ENCODE results near the gene GRK3. TPM values are rescaled to one million over a fixed set of nuclear protein-coding genes. Genes with fewer than 3 reads are reported as not detected.

Gene GRK3
- total RNA-seq, 4 donors from 2014 or later: 17.2 to 45.1 (median 27.1) TPM

DNA sequence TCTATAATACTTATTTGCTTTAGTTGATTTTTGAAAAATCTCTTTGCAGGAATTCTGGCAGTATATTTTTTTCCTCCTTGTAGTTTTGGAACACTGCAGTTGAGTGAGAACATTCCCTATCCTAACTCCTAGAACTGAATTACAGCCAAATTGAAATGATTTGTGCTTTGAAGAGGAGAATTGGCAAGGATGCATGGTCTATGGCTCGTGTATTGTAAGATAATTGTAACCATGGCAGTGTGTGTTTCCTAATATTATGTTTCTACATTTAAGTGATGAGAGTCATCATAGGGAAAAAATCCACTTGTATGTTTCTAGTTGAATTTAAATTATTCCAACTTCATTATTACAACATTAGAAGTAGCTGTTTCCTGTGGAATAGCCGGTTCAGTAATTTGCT, 96.6 kb downstream of the GRK3 start:
- TF ChIP-seq, protein P1, sequence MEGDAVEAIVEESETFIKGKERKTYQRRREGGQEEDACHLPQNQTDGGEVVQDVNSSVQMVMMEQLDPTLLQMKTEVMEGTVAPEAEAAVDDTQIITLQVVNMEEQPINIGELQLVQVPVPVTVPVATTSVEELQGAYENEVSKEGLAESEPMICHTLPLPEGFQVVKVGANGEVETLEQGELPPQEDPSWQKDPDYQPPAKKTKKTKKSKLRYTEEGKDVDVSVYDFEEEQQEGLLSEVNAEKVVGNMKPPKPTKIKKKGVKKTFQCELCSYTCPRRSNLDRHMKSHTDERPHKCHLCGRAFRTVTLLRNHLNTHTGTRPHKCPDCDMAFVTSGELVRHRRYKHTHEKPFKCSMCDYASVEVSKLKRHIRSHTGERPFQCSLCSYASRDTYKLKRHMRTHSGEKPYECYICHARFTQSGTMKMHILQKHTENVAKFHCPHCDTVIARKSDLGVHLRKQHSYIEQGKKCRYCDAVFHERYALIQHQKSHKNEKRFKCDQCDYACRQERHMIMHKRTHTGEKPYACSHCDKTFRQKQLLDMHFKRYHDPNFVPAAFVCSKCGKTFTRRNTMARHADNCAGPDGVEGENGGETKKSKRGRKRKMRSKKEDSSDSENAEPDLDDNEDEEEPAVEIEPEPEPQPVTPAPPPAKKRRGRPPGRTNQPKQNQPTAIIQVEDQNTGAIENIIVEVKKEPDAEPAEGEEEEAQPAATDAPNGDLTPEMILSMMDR (IDR thresholded peaks at IDR 0.05): no peak
- ATAC-seq (ENCODE audit: low FRiP score) (peak; percentile 84), DNase-seq (ENCODE audit: low spot score) (no peak)

DNA sequence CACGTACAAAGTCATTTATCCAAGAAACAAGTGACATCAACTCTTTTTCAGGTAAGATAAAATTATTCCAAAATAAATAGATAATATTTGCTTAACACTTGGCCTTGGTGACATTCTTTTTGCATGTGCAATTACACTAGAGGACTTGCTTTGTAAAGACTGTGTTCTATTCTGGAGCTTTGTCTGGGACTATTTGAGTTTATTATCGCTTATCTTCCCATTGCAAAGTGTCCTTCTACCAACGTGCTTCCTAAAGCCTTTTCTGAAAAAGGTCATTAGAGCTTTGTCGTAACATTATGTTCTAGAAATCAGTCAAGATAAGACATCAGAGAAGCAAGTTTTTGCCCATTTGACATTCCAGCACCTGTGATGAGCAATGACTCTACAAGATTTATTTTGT, 99.2 kb downstream of the GRK3 start:
- TF ChIP-seq, protein P1 (IDR thresholded peaks at IDR 0.05): no peak
- no peak for DNase-seq (ENCODE audit: low spot score)
- no peak for ATAC-seq (ENCODE audit: low FRiP score)

DNA sequence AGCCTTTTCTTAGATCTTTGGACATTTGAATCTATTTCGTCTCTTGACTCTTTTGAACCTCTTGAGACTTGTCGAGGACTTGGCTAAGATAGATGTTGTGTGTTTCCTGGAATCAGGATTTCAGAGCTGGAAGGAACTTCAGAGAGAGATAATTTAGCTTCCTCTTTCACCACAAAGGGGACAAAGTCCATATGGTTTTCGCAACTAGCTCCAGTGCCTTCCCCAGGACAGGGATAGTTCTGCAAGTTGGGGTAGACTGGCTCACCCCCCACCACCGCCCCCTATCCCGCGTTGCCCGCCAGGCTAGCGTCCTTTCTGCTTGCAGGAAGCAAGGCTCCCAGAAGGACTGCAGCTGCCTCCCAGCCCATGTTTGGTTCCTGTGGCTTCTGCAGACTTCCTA, 101.8 kb downstream of the GRK3 start:
- TF ChIP-seq, protein P1 (IDR thresholded peaks at IDR 0.05): no peak
- no peak for DNase-seq (ENCODE audit: low spot score)
- no peak for ATAC-seq (ENCODE audit: low FRiP score)

DNA sequence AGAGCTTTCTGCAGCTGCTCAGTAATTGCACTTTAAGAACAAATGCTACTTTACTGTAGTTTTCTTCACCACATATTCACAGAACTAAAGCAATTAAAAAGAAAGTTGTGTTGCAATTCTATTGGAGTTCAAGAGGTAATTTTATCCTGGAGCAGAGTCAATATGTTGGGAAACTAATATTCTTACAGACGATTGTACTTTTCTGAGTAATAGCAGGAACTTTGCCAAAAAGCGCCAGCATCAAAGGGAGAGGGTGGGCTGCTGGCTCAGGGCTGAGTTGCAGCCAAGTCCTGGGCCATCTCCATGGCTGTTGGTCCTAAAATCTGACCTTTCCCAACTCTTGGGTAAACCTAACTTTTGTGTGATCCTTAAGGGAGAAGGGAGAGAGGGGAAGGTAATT, 104.0 kb downstream of the GRK3 start:
- DNase-seq (ENCODE audit: low spot score) (no peak), ATAC-seq (ENCODE audit: low FRiP score) (peak; percentile 72)
- TF ChIP-seq, protein P1 (IDR thresholded peaks at IDR 0.05): no peak

DNA sequence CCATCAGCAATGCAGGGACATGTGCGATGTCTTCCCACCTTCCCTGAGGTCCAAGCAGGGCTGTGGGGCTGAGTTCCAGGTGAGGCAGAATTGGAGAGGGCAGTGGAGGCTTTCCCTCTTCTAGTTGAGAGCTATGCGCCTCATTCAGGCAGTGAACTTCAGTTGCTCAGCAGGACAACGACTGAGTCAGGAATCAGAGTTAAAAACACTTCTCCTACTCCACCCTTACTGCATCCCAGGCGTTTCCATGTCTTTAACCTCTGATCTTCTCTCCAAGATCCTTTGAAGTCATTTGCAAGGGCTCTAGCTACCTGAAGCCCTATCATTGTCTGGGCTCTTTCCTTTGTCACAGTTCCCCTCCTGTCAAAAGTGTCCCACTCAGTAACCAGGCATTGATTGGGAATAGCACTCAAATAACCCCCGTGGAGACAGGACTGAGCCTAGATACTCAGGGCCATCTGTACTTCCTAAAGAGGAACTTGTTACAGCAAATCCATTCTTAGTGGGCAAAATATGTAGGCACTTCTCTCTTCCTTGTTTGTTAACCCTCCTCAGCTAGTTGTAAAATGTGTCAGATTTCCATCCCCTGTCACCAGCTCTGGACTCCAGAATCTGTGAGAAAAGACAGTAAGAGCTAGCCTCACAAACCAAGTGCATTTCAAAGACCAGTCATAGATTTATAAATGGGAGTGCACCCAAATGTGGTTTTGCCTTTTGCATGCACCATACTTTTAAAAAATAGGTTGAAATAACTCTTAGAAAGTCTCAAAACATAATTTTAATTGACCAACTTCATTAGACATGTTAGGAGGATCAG, 105.0 kb downstream of the GRK3 start:
- TF ChIP-seq, protein P1 (IDR thresholded peaks at IDR 0.05): no peak
- no peak for DNase-seq (ENCODE audit: low spot score)
- no peak for ATAC-seq (ENCODE audit: low FRiP score)

DNA sequence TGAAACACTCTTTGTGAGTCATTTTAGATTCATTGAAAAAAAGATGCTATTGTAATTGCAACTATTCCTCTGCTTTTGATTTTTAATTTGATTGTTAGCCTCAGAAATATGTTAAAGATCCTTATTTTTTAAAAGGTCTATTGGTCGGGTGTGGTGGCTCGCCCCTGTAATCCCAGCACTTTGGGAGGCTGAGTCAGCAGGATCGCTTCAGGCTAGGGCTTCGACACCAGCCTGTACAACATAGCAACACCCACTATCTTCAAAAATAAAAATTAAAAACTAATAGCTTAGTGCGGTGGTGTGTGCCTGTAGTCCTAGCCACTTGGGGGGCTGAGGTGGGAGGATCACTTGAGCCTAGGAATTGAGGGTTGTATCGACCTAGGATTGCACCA, 105.6 kb downstream of the GRK3 start:
- TF ChIP-seq, protein P1 (IDR thresholded peaks at IDR 0.05): no peak
- DNase-seq (ENCODE audit: low spot score) (no peak), ATAC-seq (ENCODE audit: low FRiP score) (no peak)

Data from omental fat pad (tissue), 4 donors.